ENCODE results near the gene FKBP4.

- TF ChIP-seq CTCF (conservative IDR thresholded peaks at IDR 0.05; ENCODE audit: low read depth, low read length): no peak
- no peak for TF ChIP-seq EZH2 (IDR thresholded peaks at IDR 0.05; ENCODE audit: low read length, unreplicated experiment)
Measured at GRCh38 chr12:2750185-2750584, 44.6 kb upstream of the FKBP4 start.
